ENCODE measurements around the gene ARG2. TPM values are rescaled to one million over a fixed set of nuclear protein-coding genes. Genes with fewer than 3 reads are reported as not detected.

ARG2 gene
- total RNA-seq (2022; extraction: Qiagen RNA extraction; ENCODE audit: low read depth), result 1.3 to 2.0 TPM (median 1.8 TPM) in 5 replicates

GRCh38 chr14:67619446-67620216, at the start of gene ARG2:
TSS of gene ARG2 (plus strand) at chr14:67619920. CDS start at chr14:67619978, 58 bp downstream.

GRCh38 chr14:67599698-67600561, 19.8 kb upstream of the ARG2 start, which contains the start of gene PIGH:
TSS of gene PIGH (minus strand) at chr14:67600268. CDS start at chr14:67600203, 65 bp downstream.

GRCh38 chr14:67674480-67675218, 54.9 kb downstream of the ARG2 start, which contains the start of gene VTI1B:
TSS of gene VTI1B (minus strand) at chr14:67674632. CDS start at chr14:67674489, 143 bp downstream.

GRCh38 chr14:67695394-67695949, 75.8 kb downstream of the ARG2 start, which contains the start of gene RDH11:
TSS of gene RDH11 (minus strand) at chr14:67695764. CDS start at chr14:67695703, 61 bp downstream.

Other genes with a start within 250 kb of the ARG2 start
- 22.6 to 30.6 TPM (median 24.8 TPM) in 5 replicates for gene PLEK2, start 207.8 kb upstream of the ARG2 start, total RNA-seq (2022; extraction: Qiagen RNA extraction; ENCODE audit: low read depth)
- 0.22 to 0.34 TPM (median 0.28 TPM) in 5 replicates for gene TMEM229B, start 131.2 kb upstream of the ARG2 start, total RNA-seq (2022; extraction: Qiagen RNA extraction; ENCODE audit: low read depth)
- gene PLEKHH1, start 86.6 kb upstream of the ARG2 start, total RNA-seq (2022; extraction: Qiagen RNA extraction; ENCODE audit: low read depth), result 2.8 to 3.6 TPM (median 3.3 TPM) in 5 replicates
- gene PIGH, start 19.7 kb upstream of the ARG2 start, total RNA-seq (2022; extraction: Qiagen RNA extraction; ENCODE audit: low read depth), result 17.2 to 26.6 TPM (median 19.7 TPM) in 5 replicates
- gene VTI1B, start 54.7 kb downstream of the ARG2 start, total RNA-seq (2022; extraction: Qiagen RNA extraction; ENCODE audit: low read depth), result 82.7 to 111 TPM (median 85.9 TPM) in 5 replicates
- gene RDH11, start 75.8 kb downstream of the ARG2 start, total RNA-seq (2022; extraction: Qiagen RNA extraction; ENCODE audit: low read depth), result 65.4 to 67.4 TPM (median 65.7 TPM) in 5 replicates
- not detected in 5 replicates for gene RDH12, start 82.0 kb downstream of the ARG2 start, total RNA-seq (2022; extraction: Qiagen RNA extraction; ENCODE audit: low read depth)
- 4.9 to 5.9 TPM (median 5.8 TPM) in 5 replicates for gene ZFYVE26, start 196.7 kb downstream of the ARG2 start, total RNA-seq (2022; extraction: Qiagen RNA extraction; ENCODE audit: low read depth)
- gene RAD51B, start 199.9 kb downstream of the ARG2 start, total RNA-seq (2022; extraction: Qiagen RNA extraction; ENCODE audit: low read depth), result 2.7 to 6.3 TPM (median 4.8 TPM) in 5 replicates

Data from A549 treated with RU486 at 1 μM for 4 hours (cell line).